Small intestine (tissue), 7 donors: ENCODE measurements around the gene SUN1. TPM values are rescaled to one million over a fixed set of nuclear protein-coding genes. Genes with fewer than 3 reads are reported as not detected.

Source experiments
- DNase-seq, 2 donors: peaks; one replicate each; pipeline versions ENCODE4 v3.0.0 to v3.0.0-alpha.2; 2013
- FAIRE-seq: peaks from 2 replicates; lab custom pipeline; 2012; peaks lifted over from hg19 to GRCh38; lab: Jason Lieb, UNC
- H3K27ac ChIP-seq, 3 donors: one replicate each; pipeline ENCODE4 v1.5.1; 2013; ENCODE audit warnings: low read length in 2 of 3, mild to moderate bottlenecking in 2 of 3, control low read depth in 1 of 3, inconsistent platforms in 1 of 3, low read depth in 1 of 3, moderate library complexity in 1 of 3
- H3K27me3 ChIP-seq, 3 donors: one replicate each; pipeline ENCODE4 v1.6.1; 2013; ENCODE audit warnings: low read length in 3 of 3, inconsistent platforms in 1 of 3; ENCODE audit not compliant: control insufficient read depth in 3 of 3, insufficient read depth in 3 of 3
- H3K36me3 ChIP-seq, 3 donors: one replicate each; pipeline ENCODE4 v1.6.1; 2013; ENCODE audit warnings: low read length in 3 of 3, inconsistent platforms in 1 of 3, low read depth in 1 of 3, mild to moderate bottlenecking in 1 of 3, moderate library complexity in 1 of 3; ENCODE audit not compliant: control insufficient read depth in 3 of 3, insufficient read depth in 2 of 3
- H3K4me1 ChIP-seq, 3 donors: one replicate each; pipeline ENCODE4 v1.6.1; 2013; ENCODE audit warnings: low read length in 2 of 3, inconsistent platforms in 1 of 3, low read depth in 1 of 3, mild to moderate bottlenecking in 1 of 3, moderate library complexity in 1 of 3; ENCODE audit not compliant: control insufficient read depth in 3 of 3, insufficient read depth in 2 of 3
- H3K4me3 ChIP-seq, 3 donors: one replicate each; pipeline ENCODE4 v1.5.1; 2013; ENCODE audit warnings: low read length in 3 of 3, control low read depth in 1 of 3, inconsistent platforms in 1 of 3, low read depth in 1 of 3, mild to moderate bottlenecking in 1 of 3, moderate library complexity in 1 of 3
- H3K9me3 ChIP-seq, 2 donors: one replicate each; pipeline ENCODE4 v1.6.1; 2013; ENCODE audit warnings: low read depth in 1 of 2, low read length in 1 of 2; ENCODE audit not compliant: control insufficient read depth in 2 of 2, insufficient read depth in 1 of 2
- WGBS, 3 donors: extraction: QIAGEN DNeasy Blood & Tissue Kit; methylation state at CpG; one replicate each; pipeline ENCODE4 v1.1.7; 2013; 5-methylcytosine and 5-hydroxymethylcytosine counted together
- polyA plus RNA-seq, 4 donors: library from polyadenylated mRNA; stranded (reverse) in 3 of 4; unstranded in 1 of 4; fragments of 200-250 nt in 3 of 4; fragments of 120-200 nt in 1 of 4; gene quantifications; one replicate each; pipeline versions ENCODE4 v1.2.1 to v1.2.3, GENCODE V29; 2013
- donor health status: healthy with polysubstance abuse.
- donor health status: control.
- donor health status: control.
- donor health status: Bipolar disorder and iron deficiency.
- donor health status: healthy.

SUN1 gene
- polyA plus RNA-seq, 4 donors = 41.6 to 105 (median 61.2) TPM

GRCh38 chr7:825386-825785 lies 6.9 kb upstream of the SUN1 start:
- H3K4me1 ChIP-seq = peaks cover 0 to 6% (median 0%) of the 10 kb centered on the region in 3 donors
- no peaks in the 10 kb centered on the region for H3K9me3 ChIP-seq
- H3K4me3 ChIP-seq = no peak overlapping the region
- no peak overlapping the region for H3K27ac ChIP-seq
- H3K36me3 ChIP-seq = peaks cover 0 to 32% (median 0%) of the 10 kb centered on the region in 3 donors
- DNase-seq = no peak
- WGBS, 3 donors = 65 to 90% (median 85%) methylated on average over 6 of the region's 6 CpGs
- no peaks in the 10 kb centered on the region for H3K27me3 ChIP-seq
- FAIRE-seq = no peak

DNA sequence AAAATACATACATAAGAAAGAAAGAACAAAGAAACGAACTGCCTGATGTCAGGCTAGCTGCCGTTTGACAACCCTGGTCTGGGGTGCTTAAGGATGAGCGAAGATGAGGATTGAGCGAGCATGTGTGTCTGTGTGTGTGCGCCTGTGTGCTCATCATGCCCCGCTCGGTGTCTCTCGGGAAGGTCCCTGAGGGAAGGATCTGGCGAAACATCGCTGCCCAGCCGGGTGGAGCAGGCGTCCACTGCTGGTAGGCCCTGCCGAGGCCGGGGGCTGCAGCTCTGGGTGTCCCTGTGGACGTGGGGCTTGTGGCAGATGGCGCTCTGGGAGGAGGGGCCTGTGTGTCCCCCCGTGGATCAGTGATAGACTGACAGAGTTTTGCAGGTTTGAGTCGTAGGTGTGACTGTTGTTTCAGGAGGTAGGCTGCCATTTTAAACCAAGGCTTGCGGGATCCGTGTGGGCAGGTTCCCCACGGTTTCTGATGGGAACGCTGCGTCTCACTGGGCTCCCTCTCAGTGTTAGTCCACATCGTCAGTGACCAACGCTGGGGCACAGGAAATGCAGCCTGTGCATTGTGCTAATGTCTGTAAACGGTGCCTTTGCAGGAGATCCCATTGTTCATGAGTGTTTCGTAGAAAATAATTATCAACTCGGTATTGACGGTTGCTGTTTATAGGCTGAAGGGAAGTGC lies 5.9 kb upstream of the SUN1 start:
- Histone ChIP-seq H3K4me3 (no peak overlapping the region), H3K27me3 (no peaks in the 10 kb centered on the region), H3K9me3 (no peaks in the 10 kb centered on the region), H3K4me1 (peaks cover 0 to 14% (median 0%) of the 10 kb centered on the region in 3 donors), H3K36me3 (peaks cover 0 to 32% (median 0%) of the 10 kb centered on the region in 3 donors), H3K27ac (peak overlapping the region in 2 of 3 donors; percentile 27 to 53)
- no peak for FAIRE-seq
- 73 to 86% (median 80%) methylated on average over 29 of the region's 29 CpGs for WGBS, 3 donors
- DNase-seq = no peak

- no peaks in the 10 kb centered on the region for H3K27me3 ChIP-seq
- H3K27ac ChIP-seq = no peak overlapping the region
- peaks cover 0 to 10% (median 0%) of the 10 kb centered on the region in 3 donors for H3K4me1 ChIP-seq
- FAIRE-seq (no peak), DNase-seq (no peak)
- no peak overlapping the region for H3K4me3 ChIP-seq
- no peaks in the 10 kb centered on the region for H3K9me3 ChIP-seq
- H3K36me3 ChIP-seq = peaks cover 0 to 37% (median 0%) of the 10 kb centered on the region in 3 donors
- 88 to 91% (median 88%) methylated on average over 14 of the region's 14 CpGs for WGBS, 3 donors
Observed at GRCh38 chr7:828793-829561, 3.3 kb upstream of the SUN1 start.

GRCh38 chr7:830069-830468 lies 2.2 kb upstream of the SUN1 start:
- peaks cover 0 to 8% (median 0%) of the 10 kb centered on the region in 3 donors for H3K4me1 ChIP-seq
- FAIRE-seq (no peak), DNase-seq (peak in 1 of 2 donors; percentile 17)
- H3K27me3 ChIP-seq = no peaks in the 10 kb centered on the region
- peaks cover 0 to 45% (median 2%) of the 10 kb centered on the region in 3 donors for H3K36me3 ChIP-seq
- WGBS, 3 donors = 37 to 80% (median 50%) methylated on average over 12 of the region's 12 CpGs
- H3K9me3 ChIP-seq = no peaks in the 10 kb centered on the region
- no peak overlapping the region for H3K4me3 ChIP-seq
- peak overlapping the region in 1 of 3 donors; percentile 48 for H3K27ac ChIP-seq

- H3K36me3 ChIP-seq = peaks cover 0 to 49% (median 2%) of the 10 kb centered on the region in 3 donors
- FAIRE-seq (no peak), DNase-seq (peak in 1 of 2 donors; percentile 41)
- peaks cover 0 to 8% (median 0%) of the 10 kb centered on the region in 3 donors for H3K4me1 ChIP-seq
- 37 to 52% (median 44%) methylated on average over 7 of the region's 7 CpGs for WGBS, 3 donors
- H3K27me3 ChIP-seq = no peaks in the 10 kb centered on the region
- H3K9me3 ChIP-seq = no peaks in the 10 kb centered on the region
- no peak overlapping the region for H3K4me3 ChIP-seq
- H3K27ac ChIP-seq = peak overlapping the region in 2 of 3 donors; percentile 69 to 72
Observed at GRCh38 chr7:831596-832166, 595 bp upstream of the SUN1 start.

GRCh38 chr7:832968-833424 lies 720 bp downstream of the SUN1 start:
- no peak for DNase-seq
- Histone ChIP-seq H3K27me3 (no peaks in the 10 kb centered on the region), H3K4me3 (no peak overlapping the region), H3K36me3 (peaks cover 0 to 59% (median 2%) of the 10 kb centered on the region in 3 donors), H3K4me1 (peaks cover 0 to 8% (median 0%) of the 10 kb centered on the region in 3 donors), H3K27ac (peak overlapping the region in 2 of 3 donors; percentile 69 to 72), H3K9me3 (no peaks in the 10 kb centered on the region)
- no peak for FAIRE-seq
- 85 to 88% (median 88%) methylated on average over 15 of the region's 15 CpGs for WGBS, 3 donors

GRCh38 chr7:833601-834258 lies 1.5 kb downstream of the SUN1 start:
- FAIRE-seq = no peak
- H3K4me1 ChIP-seq = peaks cover 0 to 8% (median 0%) of the 10 kb centered on the region in 3 donors
- no peak for DNase-seq
- no peaks in the 10 kb centered on the region for H3K9me3 ChIP-seq
- no peaks in the 10 kb centered on the region for H3K27me3 ChIP-seq
- 87 to 92% (median 87%) methylated on average over 8 of the region's 8 CpGs for WGBS, 3 donors
- no peak overlapping the region for H3K27ac ChIP-seq
- no peak overlapping the region for H3K4me3 ChIP-seq
- H3K36me3 ChIP-seq = peaks cover 0 to 62% (median 2%) of the 10 kb centered on the region in 3 donors

GRCh38 chr7:834277-834676 lies 2.0 kb downstream of the SUN1 start:
- no peak for DNase-seq

More at GRCh38 chr7:834277-834676, 2.0 kb downstream of the SUN1 start:
- no peak for FAIRE-seq
- no peaks in the 10 kb centered on the region for H3K27me3 ChIP-seq
- H3K27ac ChIP-seq = peak overlapping the region in 1 of 3 donors; percentile 8
- peaks cover 2 to 65% (median 3%) of the 10 kb centered on the region in 3 donors for H3K36me3 ChIP-seq
- WGBS, 3 donors = 91 to 93% (median 92%) methylated on average over 12 of the region's 12 CpGs
- H3K9me3 ChIP-seq = no peaks in the 10 kb centered on the region
- peaks cover 0 to 8% (median 0%) of the 10 kb centered on the region in 3 donors for H3K4me1 ChIP-seq
- H3K4me3 ChIP-seq = no peak overlapping the region
